Thoracic aorta (tissue), 2 donors: ENCODE results near the gene SLC22A17. TPM values are rescaled to one million over a fixed set of nuclear protein-coding genes. Genes with fewer than 3 reads are reported as not detected.
A peak's percentile ranks its signal among the peaks of the same experiment; 100 is the strongest.

Experiments
- ATAC-seq: fragments of 150-250 bp; one replicate; pipeline ENCODE4 v1.8.0; 2017; ENCODE audit warnings: low read depth; ENCODE audit not compliant: insufficient number of reproducible peaks, low FRiP score
- DNase-seq: peaks from one replicate; pipeline ENCODE4 v3.0.0-alpha.2; 2020; ENCODE audit warnings: low spot score
- H3K27ac ChIP-seq, 2 donors: fragments of 200-600 bp; sonication (generic); 1 replicate in 1 of 2; 2 replicates in 1 of 2; pipeline ENCODE4 v1.5.1; 2016; ENCODE audit warnings: mild to moderate bottlenecking in 2 of 2, moderate library complexity in 2 of 2
- H3K27me3 ChIP-seq: fragments of 200-600 bp; sonication (generic); replicated peaks from 2 replicates; pipeline ENCODE4 v1.6.0; 2016; ENCODE audit warnings: mild to moderate bottlenecking; ENCODE audit not compliant: insufficient read depth
- H3K36me3 ChIP-seq: fragments of 200-600 bp; sonication (generic); one replicate; pipeline ENCODE4 v1.5.1; 2016
- H3K4me1 ChIP-seq, 2 donors: fragments of 200-600 bp; sonication (generic); 1 replicate in 1 of 2; 2 replicates in 1 of 2; pipeline versions ENCODE4 v1.5.1 to v1.6.0; 2016; ENCODE audit warnings: low read depth in 2 of 2, mild to moderate bottlenecking in 1 of 2; ENCODE audit not compliant: control insufficient read depth in 1 of 2
- H3K4me3 ChIP-seq: fragments of 200-600 bp; sonication (generic); 2 replicates; pipeline ENCODE4 v1.5.1; 2016; ENCODE audit warnings: mild to moderate bottlenecking
- H3K9me3 ChIP-seq: fragments of 200-600 bp; sonication (generic); 2 replicates; pipeline ENCODE4 v1.5.1; 2016
- total RNA-seq, 2 donors: library from RNA; depleted of rRNA; stranded (reverse); fragments of >200 nt; gene quantifications; one replicate each; pipeline versions ENCODE4 v1.1.0 to v1.2.3, GENCODE V29; 2016
- TF ChIP-seq, protein P1 (sequence below): fragments of 200-600 bp; sonication (generic); IDR thresholded peaks from one replicate; pipeline ENCODE4 v1.5.1; 2019; ENCODE audit warnings: antibody characterized with exemption

The SLC22A17 gene
- total RNA-seq, 2 donors from 2014 or later: 55.1 to 72.3 TPM

DNA sequence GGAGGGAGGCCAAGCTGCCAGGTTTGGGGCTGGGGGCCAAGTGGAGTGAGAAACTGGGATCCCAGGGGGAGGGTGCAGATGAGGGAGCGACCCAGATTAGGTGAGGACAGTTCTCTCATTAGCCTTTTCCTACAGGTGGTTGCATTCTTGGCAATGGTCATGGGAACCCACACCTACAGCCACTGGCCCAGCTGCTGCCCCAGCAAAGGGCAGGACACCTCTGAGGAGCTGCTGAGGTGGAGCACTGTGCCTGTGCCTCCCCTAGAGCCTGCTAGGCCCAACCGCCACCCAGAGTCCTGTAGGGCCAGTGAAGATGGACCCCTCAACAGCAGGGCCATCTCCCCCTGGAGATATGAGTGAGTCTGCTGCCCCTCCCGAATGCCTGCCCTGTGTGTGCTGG is 20.4 kb upstream of the SLC22A17 start:
- H3K4me3 ChIP-seq: no peak overlapping the region
- H3K36me3 ChIP-seq: no peaks in the 10 kb centered on the region
- TF ChIP-seq, protein P1, sequence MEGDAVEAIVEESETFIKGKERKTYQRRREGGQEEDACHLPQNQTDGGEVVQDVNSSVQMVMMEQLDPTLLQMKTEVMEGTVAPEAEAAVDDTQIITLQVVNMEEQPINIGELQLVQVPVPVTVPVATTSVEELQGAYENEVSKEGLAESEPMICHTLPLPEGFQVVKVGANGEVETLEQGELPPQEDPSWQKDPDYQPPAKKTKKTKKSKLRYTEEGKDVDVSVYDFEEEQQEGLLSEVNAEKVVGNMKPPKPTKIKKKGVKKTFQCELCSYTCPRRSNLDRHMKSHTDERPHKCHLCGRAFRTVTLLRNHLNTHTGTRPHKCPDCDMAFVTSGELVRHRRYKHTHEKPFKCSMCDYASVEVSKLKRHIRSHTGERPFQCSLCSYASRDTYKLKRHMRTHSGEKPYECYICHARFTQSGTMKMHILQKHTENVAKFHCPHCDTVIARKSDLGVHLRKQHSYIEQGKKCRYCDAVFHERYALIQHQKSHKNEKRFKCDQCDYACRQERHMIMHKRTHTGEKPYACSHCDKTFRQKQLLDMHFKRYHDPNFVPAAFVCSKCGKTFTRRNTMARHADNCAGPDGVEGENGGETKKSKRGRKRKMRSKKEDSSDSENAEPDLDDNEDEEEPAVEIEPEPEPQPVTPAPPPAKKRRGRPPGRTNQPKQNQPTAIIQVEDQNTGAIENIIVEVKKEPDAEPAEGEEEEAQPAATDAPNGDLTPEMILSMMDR: no peak
- H3K27ac ChIP-seq: no peak overlapping the region
- H3K27me3 ChIP-seq: no peaks in the 10 kb centered on the region
- H3K4me1 ChIP-seq: peaks cover 0 to 4% of the 10 kb centered on the region in 2 donors
- H3K9me3 ChIP-seq: no peaks in the 10 kb centered on the region
- no peak for DNase-seq
- no peak for ATAC-seq

DNA sequence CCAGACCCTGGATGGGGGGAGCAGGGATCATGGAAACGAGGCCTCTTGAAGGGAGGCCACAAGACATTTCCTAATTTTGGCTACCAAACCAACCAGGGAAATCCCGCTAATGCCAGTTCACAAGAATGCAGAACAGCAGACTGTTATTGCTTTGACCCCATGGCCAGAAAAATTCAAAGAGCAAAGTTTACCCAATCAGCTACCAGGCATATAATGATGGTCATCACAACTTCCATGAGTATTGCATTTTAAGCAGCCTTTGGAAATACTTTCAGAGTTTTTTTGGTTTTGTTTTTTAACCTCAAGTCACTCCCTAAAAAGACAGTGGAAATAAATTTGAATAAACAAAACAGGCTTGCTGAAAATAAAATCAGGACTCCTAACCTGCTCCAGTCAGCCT is 19.8 kb upstream of the SLC22A17 start, which contains the start of gene IL25:
IL25 (plus strand) TSS at position 301 of the 400 bp plus-strand sequence.
- Histone ChIP-seq H3K9me3 (no peaks in the 10 kb centered on the region), H3K27me3 (no peaks in the 10 kb centered on the region), H3K27ac (no peak within 1 kb of the TSS), H3K36me3 (no peaks in the 10 kb centered on the region), H3K4me3 (no peak within 1 kb of the TSS), H3K4me1 (peaks cover 0 to 4% of the 10 kb centered on the region in 2 donors)
- TF ChIP-seq, protein P1: no peak
- no peak for DNase-seq
- ATAC-seq: no peak

DNA sequence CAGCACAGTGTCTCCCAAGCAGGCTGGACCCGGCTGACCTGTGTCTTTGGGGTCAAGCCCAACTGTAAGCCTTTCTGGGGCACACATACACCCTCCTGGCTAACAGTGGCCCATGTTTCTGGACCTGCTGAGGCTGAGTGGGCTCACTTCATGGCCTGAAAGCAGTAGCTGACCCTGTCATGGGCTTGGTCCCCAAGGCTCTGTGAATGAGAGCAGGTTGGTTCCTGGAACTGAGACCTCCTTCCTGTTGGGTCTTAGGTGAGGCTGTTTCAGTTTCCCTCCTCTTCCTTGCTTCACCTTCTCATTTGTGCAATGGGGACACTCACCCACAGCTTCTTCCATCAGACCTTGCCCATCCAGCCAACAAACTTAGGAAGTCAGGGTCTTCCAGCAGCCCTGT is 19.2 kb upstream of the SLC22A17 start:
- Histone ChIP-seq H3K4me1 (peaks cover 0 to 6% of the 10 kb centered on the region in 2 donors), H3K27me3 (no peaks in the 10 kb centered on the region), H3K9me3 (no peaks in the 10 kb centered on the region), H3K4me3 (no peak overlapping the region), H3K36me3 (no peaks in the 10 kb centered on the region), H3K27ac (no peak overlapping the region)
- ATAC-seq (no peak), DNase-seq (no peak)
- TF ChIP-seq, protein P1: no peak

DNA sequence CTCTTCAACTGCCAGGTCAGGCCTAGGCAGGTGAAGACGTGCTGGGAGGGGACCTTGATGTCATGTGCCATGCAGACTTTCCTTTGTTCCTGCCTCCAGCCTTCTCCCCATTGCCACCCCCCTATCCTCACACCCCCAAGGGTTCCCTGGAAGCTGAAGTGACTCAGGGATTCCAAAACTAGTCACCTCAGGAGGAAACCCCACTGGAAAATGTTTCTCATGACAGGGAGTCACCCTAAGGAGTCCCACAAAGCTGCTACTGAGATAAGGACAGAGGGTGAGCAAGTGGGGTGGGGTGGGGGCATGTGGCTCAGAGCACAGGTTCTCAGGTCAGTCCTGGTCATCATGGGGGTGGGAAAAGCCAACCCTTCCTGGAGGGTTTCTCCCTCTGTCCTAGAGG is 17.5 kb upstream of the SLC22A17 start:
- Histone ChIP-seq H3K4me1 (peaks cover 0 to 6% of the 10 kb centered on the region in 2 donors), H3K36me3 (no peaks in the 10 kb centered on the region), H3K27me3 (no peaks in the 10 kb centered on the region), H3K9me3 (no peaks in the 10 kb centered on the region), H3K27ac (no peak overlapping the region), H3K4me3 (no peak overlapping the region)
- TF ChIP-seq, protein P1: no peak
- no peak for ATAC-seq
- DNase-seq: no peak

DNA sequence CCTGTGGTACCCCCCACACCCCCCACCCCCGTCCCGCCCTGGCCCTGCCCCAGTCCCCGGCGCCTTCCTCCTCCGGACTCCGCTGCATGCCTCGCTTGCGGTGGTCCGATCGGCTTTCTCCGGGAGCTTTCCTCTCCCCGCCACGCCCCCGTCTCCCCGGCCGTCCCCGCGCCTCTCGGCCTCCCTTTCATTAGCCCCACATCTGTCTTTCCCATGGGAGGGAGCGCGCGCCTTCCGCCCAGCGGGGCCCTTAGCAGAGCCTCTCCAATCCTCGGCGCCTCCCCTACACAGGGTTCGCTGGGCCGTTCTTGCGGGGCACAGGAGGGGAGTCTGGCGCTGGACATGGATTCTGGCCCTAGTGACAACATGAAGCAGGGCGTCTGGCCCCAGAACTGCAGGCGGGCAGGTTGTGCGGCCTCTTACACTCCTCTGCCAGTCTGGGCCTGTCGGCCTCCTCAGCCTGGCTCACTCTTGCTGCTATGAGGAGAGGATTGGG is 13.8 kb upstream of the SLC22A17 start:
- TF ChIP-seq, protein P1: no peak
- no peak for DNase-seq
- ATAC-seq: peak; percentile 9

More for the DNA sequence above, 13.8 kb upstream of the SLC22A17 start:
- Histone ChIP-seq H3K4me1 (peaks cover 0 to 30% of the 10 kb centered on the region in 2 donors), H3K27ac (peak overlapping the region; percentile 86 to 98), H3K27me3 (no peaks in the 10 kb centered on the region), H3K36me3 (no peaks in the 10 kb centered on the region), H3K4me3 (peak overlapping the region; percentile 73), H3K9me3 (no peaks in the 10 kb centered on the region)
